ENCODE measurements around the gene MYH7B.

MYH7B gene

DNA sequence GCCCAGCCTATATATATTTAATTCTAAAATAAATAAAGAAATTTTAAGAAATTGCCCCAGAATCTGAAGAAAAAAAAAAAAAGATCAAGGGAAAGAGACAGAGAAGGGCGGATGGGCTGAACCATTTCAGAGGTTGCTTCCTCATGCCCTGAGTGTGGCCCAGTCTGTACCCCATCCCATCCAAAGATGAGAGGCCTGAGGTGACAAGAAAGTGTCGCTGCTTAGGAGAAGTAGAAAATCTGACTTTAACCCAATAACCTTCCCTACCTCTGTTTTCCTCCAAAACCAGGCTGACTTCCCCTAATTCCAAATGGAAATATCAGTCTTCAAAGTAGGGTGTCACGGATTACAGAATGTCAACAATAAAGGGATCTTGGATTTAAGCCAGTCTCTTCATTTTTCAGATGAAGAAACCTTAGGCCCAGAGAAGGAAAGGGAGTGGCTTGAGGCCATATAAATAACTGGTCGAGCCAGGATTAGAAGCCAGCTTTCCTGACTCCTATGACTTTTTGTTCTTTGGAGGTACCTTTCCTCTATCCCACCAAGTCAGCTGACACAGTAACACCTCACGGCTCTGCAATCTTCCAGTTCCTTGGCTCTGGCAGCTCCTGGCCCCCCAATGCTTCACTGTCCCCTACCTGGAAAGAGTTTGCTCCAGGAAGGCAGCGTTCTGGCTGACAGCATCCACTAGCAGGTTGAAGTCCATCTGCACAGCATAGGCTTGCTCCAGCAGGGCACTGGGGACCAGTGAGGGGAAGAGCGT is 10.2 kb upstream of the MYH7B start:
- DNase-seq (ENCODE audit: low spot score) = no peak

- DNase-seq (ENCODE audit: low spot score) = no peak
These were observed 9.0 kb upstream of the MYH7B start for GRCh38 chr20:34946661-34947060.

GRCh38 chr20:34947336-34947735 is 8.3 kb upstream of the MYH7B start:
- no peak for DNase-seq (ENCODE audit: low spot score)

- no peak for DNase-seq (ENCODE audit: low spot score)
These were observed 7.6 kb upstream of the MYH7B start for GRCh38 chr20:34948030-34948429.

DNA sequence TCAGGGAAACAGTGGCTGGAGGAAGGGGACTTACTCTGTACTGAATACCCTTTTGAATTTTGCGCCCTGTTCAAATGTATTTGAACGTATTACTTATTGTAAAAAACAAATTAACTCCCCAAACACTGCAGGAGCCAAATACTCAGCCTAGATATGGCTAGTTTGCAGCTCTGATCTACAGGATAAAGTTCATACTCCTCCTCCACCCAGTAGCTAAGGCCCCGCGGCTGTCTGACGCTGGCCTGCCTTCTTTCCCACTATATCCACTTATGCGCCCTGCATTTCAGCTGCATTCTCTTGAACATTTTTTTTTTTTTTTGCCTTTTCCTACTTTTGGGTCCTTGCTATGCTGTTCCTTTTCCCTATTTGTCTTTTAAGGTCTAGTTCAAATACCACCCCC is 6.5 kb upstream of the MYH7B start:
- DNase-seq (ENCODE audit: low spot score) = no peak

DNA sequence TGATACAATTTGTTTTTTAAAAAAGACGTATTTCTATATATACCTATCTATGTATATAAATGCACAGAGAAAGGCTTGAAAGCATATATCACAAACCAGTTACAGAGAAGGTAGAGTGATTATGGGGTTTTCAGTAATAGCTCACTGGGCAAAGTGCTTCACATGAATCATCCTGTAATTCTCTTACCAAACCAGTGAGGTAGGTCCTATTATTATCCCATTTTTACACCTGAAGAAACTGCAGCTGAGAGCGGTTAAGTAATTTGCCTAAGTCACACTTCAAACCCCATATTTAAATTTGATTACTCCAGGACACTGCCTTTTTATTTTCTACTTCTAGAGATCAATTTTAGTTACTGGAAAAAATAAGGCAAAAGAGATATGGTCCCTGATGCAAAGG is 4.4 kb upstream of the MYH7B start:
- no peak for DNase-seq (ENCODE audit: low spot score)

DNA sequence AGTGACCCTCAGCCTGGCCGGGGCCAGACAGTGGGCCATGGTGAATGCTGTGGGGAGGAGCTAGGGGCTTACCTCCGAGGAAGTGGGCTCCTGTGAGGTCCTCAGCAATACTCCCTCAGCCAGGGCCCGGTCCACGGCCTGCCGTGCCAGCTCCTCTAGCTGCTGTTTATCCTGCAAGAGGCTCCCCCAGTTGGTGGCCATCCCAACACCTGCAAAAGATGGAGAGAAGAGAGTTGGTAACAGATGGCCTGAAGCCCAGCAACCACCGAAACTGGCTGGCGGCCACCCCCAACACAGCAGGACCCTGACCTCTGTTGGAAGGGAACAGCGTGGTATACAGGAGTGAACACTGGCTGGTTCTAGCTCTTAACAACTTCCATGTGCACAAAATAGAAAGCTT is 4.0 kb upstream of the MYH7B start:
- no peak for DNase-seq (ENCODE audit: low spot score)

DNA sequence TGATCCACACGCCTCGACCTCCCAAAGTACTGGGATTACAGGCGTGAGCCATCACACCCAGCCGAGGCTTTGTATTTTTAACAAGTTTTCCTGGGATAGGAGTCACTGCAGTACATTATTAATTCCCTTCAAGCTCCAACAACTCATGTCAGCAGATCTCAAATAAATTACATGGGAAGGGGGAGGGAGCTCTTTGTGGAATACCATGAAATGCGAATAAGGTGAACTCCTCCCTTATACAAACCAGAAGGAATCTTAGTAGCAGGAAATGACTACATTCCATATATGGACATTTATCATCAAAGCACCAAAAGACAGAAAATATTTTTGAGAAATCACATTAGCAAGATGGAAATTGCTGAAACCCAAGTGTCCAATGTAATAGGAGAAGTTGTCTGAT is 3.0 kb upstream of the MYH7B start:
- DNase-seq (ENCODE audit: low spot score) = no peak

DNA sequence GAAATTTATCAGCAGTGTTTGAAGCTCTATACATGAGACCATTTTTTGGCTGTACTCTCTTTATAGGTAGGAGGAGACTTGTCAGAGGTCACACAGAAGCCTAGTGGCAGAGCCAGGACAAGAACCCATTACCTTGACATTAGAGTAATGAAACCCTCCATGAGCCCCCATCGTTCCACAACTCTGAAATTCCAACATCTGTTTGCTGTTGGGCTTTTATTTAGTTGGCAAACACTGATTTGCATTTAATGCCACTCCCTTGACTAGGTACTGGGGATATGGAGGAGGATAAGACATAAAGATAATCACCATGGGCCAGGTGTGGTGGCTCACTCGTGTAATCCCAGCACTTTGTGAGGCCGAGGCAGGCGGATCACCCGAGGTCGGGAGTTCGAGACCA is 1.7 kb upstream of the MYH7B start:
- DNase-seq (ENCODE audit: low spot score) = no peak

DNA sequence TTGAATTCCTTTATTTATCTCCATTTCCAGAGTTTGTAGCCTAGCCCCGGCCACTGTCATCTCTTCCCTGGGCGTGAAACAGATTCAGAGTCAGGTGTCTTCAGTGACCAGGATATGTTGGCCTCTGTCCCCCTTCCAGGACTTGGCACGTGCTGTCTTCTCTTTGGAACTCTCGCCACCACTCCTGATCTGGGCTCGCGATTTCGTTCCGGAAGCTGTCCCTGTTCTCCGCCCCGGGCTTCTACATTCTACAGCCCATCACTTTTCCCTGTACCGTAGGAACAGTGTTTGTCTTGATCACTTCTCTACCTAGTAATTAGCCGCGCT is 801 bp upstream of the MYH7B start:
- DNase-seq (ENCODE audit: low spot score) = no peak

DNA sequence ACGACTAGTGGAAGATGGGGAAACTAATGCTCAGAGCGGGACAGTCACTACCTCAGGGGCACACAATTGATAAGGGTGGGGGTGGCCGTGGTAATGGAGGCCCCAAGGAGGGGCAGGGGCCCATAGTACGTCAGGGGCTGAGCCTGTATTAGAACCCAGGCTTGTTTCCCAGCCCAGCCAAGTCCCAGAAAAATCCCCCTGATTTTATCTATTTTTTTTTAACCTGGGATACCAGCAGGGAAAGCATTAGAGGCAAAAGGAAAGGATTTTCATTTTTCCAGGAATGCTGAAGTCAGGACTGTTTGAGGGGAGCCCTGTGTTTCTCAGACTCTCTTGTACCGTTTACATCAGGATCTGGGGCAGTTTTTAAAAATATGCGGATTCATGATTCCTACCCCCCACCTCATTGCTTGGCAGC is 382 bp downstream of the MYH7B start:
- no peak for DNase-seq (ENCODE audit: low spot score)

- DNase-seq (ENCODE audit: low spot score) = no peak
These were observed 1.2 kb downstream of the MYH7B start for GRCh38 chr20:34956751-34957472.

- no peak for DNase-seq (ENCODE audit: low spot score)
These were observed 8.8 kb downstream of the MYH7B start for GRCh38 chr20:34964486-34964885.

DNA sequence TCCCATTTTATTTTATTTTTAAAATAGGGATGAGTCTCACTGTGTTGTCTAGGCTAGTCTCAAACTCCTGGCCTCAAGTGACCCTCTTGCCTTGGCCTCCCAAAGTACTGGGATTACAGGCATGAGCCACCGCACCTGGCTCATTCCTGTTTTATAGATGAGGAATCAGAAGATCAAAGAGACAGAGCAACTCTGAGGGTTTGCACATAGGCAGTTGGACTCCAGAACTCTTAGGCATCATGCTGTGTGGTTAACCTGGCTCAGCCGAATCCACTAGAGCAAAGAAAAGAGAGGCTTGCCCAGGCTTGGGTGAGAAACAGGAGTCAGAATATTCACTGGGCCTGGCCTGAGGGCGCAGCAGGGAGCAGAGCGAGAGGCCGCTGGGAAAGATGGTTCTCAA is 9.4 kb downstream of the MYH7B start:
- DNase-seq (ENCODE audit: low spot score) = no peak

- DNase-seq (ENCODE audit: low spot score) = no peak
These were observed 11.8 kb downstream of the MYH7B start for GRCh38 chr20:34967421-34967820.

DNA sequence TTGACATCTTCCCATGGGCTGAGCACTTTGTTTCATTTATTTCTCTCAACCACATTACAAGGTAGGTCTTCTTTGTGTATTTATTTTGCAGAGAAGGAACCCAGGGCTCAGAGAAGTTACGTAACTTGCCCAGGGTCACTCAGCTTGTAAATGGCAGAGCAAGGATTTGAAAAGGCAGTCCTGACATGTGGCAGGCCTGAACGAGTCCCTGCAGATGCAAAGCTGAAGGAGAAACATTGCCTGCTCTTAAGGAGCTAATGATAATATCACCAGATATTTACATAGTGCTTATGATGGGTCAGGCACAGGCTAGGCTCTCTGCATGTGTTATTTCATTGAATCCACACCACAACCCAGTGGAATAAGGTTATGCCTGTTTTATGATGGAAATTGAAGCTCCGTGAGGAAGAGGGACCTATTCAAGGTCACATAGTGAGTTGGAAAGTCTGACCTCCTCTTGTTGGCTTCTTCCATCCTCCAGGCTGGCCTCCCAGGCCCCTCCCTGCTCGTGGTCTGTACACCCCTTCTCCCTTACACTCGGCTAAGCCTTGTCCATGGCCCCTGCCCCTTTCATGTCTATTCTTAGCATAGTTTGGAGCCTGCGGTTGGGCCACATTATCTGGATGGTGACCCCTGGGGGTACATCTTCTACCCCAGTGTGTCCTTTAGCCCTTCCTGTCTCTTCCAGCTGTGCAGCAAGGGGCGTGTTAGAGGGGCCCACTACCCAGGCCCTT is 12.5 kb downstream of the MYH7B start:
- no peak for DNase-seq (ENCODE audit: low spot score)

DNA sequence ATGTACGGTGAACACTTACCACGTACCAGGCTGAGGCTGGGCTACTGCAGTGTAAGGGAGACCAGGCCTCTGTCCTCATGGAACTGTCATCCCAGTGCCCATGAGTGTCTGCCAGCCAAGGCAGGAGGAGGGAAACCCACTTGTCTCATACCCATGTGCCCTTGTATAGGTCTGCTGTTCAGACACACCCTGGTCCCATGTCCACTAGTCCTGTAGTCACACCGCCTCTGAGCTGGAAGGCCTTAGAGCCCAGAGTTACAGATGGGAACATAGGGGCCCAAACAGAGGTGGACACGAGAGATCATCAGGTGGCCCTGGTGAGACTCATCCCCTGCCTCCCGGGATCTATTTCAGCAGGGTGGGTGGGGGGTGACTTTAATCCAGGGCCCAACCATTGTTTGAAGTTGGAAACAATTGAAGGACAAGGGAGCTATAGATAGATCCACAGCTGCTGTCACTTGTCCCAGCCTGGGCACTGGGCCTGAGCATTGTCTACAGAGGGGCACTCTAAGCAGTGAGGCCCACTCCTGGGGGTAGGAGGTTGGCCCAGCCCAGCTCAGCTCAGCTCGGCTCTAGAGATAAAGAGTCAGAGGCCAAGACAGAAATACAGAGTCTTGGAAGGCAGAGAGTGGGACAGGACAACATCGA is 14.6 kb downstream of the MYH7B start:
- DNase-seq (ENCODE audit: low spot score) = no peak

- DNase-seq (ENCODE audit: low spot score) = no peak
These were observed 15.3 kb downstream of the MYH7B start for GRCh38 chr20:34970846-34971560.

GRCh38 chr20:34971561-34972235 is 16.0 kb downstream of the MYH7B start:
- no peak for DNase-seq (ENCODE audit: low spot score)

GRCh38 chr20:34974246-34974645 is 18.6 kb downstream of the MYH7B start:
- no peak for DNase-seq (ENCODE audit: low spot score)

GRCh38 chr20:34976286-34976685 is 20.6 kb downstream of the MYH7B start:
- no peak for DNase-seq (ENCODE audit: low spot score)
